ENCODE results near the gene BBLN. TPM values are rescaled to one million over a fixed set of nuclear protein-coding genes. Genes with fewer than 3 reads are reported as not detected.

The BBLN gene
- total and polyA plus RNA-seq, 4 donors, result 13.4 to 42.1 (median 32.3) TPM

GRCh38 chr9:128208386-128208785, 48.3 kb downstream of the BBLN start (continued):
- TF ChIP-seq REST (IDR thresholded peaks at IDR 0.05) (no peak), GABPA (IDR thresholded peaks at IDR 0.05 in 1 of 2, conservative IDR thresholded peaks at IDR 0.05 in 1 of 2) (no peak), JUND (IDR thresholded peaks at IDR 0.05) (no peak)

- Histone ChIP-seq H3K4me3 (ENCODE audit: low read depth in 1 of 3, low read length in 3 of 3) (no peak overlapping the region), H3K4me1 (ENCODE audit: control insufficient read depth in 4 of 4, insufficient read depth in 4 of 4, low read length in 3 of 4) (peaks cover 4 to 60% (median 36%) of the 10 kb centered on the region in 4 donors), H3K36me3 (ENCODE audit: control insufficient read depth in 4 of 4, insufficient read depth in 3 of 4, low read depth in 1 of 4, low read length in 3 of 4) (no peaks in the 10 kb centered on the region), H3K9ac (ENCODE audit: low read depth in 1 of 2, low read length in 2 of 2) (no peak overlapping the region), H3K9me3 (ENCODE audit: control insufficient read depth in 4 of 4, low read length in 3 of 4) (no peaks in the 10 kb centered on the region), H3K27me3 (ENCODE audit: control insufficient read depth in 4 of 4, insufficient read depth in 4 of 4, low read length in 3 of 4) (no peaks in the 10 kb centered on the region), H3K27ac (ENCODE audit: low read depth in 1 of 2, low read length in 2 of 2) (peak overlapping the region; percentile 60 to 74)
- TF ChIP-seq JUND (IDR thresholded peaks at IDR 0.05) (no peak), EGR1 (IDR thresholded peaks at IDR 0.05; ENCODE audit: low read depth in 2 of 2) (no peak), NR2F2 (IDR thresholded peaks at IDR 0.05) (no peak), HNF4A (conservative IDR thresholded peaks at IDR 0.05) (no peak), HNF4G (IDR thresholded peaks at IDR 0.05) (no peak), CTCF (IDR thresholded peaks at IDR 0.05; ENCODE audit: low read depth, low read length, missing input control) (no peak), YY1 (IDR thresholded peaks at IDR 0.05) (no peak), MAX (IDR thresholded peaks at IDR 0.05) (no peak), FOXA2 (IDR thresholded peaks at IDR 0.05) (no peak), RXRA (IDR thresholded peaks at IDR 0.05) (no peak), RAD21 (IDR thresholded peaks at IDR 0.05) (no peak), SP1 (IDR thresholded peaks at IDR 0.05) (no peak), GABPA (IDR thresholded peaks at IDR 0.05 in 1 of 2, conservative IDR thresholded peaks at IDR 0.05 in 1 of 2) (no peak), TAF1 (conservative IDR thresholded peaks at IDR 0.05) (no peak), FOXA1 (IDR thresholded peaks at IDR 0.05) (no peak)
- no peak for DNase-seq (ENCODE audit: low spot score)
- WGBS, result 81% methylated on average over 15 of the region's 15 CpGs
Observed at GRCh38 chr9:128208946-128209669, 49.0 kb downstream of the BBLN start.

Measured in liver (tissue), 9 donors.